Measurements from ENCODE around the gene NAP1L4.
A peak's percentile ranks its signal among the peaks of the same experiment; 100 is the strongest.

The NAP1L4 gene

DNA sequence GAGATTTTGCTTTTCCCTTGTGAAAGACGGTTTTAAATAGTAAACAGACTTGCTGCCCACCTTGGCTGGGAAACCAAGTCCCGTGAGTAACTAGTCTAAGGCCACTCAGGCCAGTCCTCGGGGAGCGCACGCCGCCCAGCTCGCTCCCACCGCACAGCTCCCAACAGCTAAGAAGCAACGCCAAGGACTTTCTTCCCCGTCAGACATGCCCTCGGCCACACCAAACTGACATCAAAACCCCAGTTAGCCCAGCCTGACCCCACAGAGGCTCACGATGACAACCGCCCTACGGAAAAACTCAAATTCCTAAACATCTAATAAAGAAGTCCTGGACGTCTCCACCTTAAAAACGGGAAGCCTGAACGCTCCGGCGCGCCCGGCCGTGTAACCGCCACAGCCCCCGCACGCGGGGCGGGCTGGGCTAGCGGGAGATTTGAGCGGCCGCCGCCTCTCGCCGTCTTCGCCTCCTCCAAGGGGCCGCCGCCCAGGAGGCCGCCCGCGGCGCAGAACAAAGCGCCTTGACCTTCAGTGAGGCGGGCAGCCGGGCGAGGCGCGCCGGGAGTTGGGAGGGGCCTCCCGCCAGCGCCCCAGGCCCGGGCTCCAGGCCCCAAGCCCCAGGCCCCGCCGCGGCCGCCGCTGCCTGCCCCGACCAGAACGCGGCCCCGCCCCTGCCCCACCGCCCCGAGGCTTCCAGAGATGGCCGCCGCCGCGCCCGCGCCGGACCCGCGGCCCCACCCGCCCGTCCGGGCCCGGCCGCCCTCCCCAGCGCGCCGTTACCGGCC, 486 bp downstream of the NAP1L4 start:
- Histone ChIP-seq H3F3A (ENCODE audit: low read depth) (peaks cover 4% of the 10 kb centered on the region; the same call in 1 of the 2 replicates), H3K4me3 (ENCODE audit: low read length, poor library complexity, severe bottlenecking) (peak overlapping the region; percentile 99), H3K36me3 (ENCODE audit: insufficient read depth, low read length) (no peaks in the 10 kb centered on the region), H3K27me3 (ENCODE audit: insufficient read depth, low read length, poor library complexity, severe bottlenecking) (no peaks in the 10 kb centered on the region), H2AFZ (ENCODE audit: low read length) (no peak overlapping the region), H3K9ac (ENCODE audit: low read depth, low read length, poor library complexity, severe bottlenecking) (peak overlapping the region; percentile 98), H3K9me3 (ENCODE audit: insufficient read depth, low read depth, low read length) (no peaks in the 10 kb centered on the region), H3K79me2 (ENCODE audit: insufficient read depth, low read length) (peaks cover 53% of the 10 kb centered on the region), H3K4me1 (ENCODE audit: insufficient read depth, low read length, poor library complexity, severe bottlenecking) (peaks cover 28% of the 10 kb centered on the region), H3K9me2 (replicated peaks; ENCODE audit: low read depth, low read length) (no peaks in the 10 kb centered on the region), H3K4me2 (ENCODE audit: low read depth, low read length, poor library complexity, severe bottlenecking) (peak overlapping the region; percentile 81), H4K20me1 (ENCODE audit: insufficient read depth, low read length, poor library complexity, severe bottlenecking) (peaks cover 50% of the 10 kb centered on the region)
- TF ChIP-seq, protein P1, sequence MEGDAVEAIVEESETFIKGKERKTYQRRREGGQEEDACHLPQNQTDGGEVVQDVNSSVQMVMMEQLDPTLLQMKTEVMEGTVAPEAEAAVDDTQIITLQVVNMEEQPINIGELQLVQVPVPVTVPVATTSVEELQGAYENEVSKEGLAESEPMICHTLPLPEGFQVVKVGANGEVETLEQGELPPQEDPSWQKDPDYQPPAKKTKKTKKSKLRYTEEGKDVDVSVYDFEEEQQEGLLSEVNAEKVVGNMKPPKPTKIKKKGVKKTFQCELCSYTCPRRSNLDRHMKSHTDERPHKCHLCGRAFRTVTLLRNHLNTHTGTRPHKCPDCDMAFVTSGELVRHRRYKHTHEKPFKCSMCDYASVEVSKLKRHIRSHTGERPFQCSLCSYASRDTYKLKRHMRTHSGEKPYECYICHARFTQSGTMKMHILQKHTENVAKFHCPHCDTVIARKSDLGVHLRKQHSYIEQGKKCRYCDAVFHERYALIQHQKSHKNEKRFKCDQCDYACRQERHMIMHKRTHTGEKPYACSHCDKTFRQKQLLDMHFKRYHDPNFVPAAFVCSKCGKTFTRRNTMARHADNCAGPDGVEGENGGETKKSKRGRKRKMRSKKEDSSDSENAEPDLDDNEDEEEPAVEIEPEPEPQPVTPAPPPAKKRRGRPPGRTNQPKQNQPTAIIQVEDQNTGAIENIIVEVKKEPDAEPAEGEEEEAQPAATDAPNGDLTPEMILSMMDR (conservative IDR thresholded peaks at IDR 0.05; ENCODE audit: low read length): no peak
- TF ChIP-seq EZH2phosphoT487 (IDR thresholded peaks at IDR 0.05; ENCODE audit: borderline replicate concordance): no peak

DNA sequence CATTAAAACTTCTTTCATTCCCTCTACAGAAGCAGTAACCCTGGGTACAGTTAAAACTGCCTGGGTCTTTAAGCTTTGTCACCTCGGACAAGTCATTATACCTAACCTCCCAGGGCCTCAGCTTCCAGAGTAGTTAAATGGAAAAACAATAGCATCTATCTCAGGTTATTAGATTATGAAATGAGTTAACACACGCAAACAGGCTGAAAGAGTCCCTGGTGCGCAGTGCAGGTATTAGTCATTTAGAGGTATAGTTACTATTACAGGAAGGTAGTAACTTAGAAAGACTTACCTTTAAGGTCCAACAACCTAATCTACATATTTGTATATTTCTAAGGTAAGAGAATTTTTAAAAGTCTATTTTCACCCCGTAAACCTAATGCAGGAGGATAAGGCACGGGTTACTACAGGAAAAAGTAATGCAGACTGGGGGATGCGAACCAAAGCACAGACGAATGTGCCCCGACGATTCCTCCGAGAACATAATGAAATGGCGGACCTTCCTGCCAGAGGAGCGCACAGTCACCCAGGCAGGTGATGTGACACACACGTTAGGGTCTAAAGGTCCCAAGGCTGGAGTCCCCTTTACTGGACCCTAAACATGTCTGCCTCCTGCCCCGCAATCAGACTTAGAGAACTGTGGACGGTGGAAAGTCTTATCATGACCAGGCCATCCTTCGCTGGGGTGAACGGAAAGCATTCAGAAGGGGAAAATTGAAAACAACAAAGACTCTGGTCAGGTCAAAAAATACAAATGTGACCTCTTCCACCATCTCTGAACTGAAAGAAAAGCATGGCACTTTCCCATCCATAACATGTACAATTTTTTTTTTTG, 1.3 kb downstream of the NAP1L4 start:
- peaks cover 4% of the 10 kb centered on the region; the same call in 1 of the 2 replicates for H3F3A ChIP-seq (ENCODE audit: low read depth)
- peaks cover 28% of the 10 kb centered on the region for H3K4me1 ChIP-seq (ENCODE audit: insufficient read depth, low read length, poor library complexity, severe bottlenecking)
- peaks cover 58% of the 10 kb centered on the region for H4K20me1 ChIP-seq (ENCODE audit: insufficient read depth, low read length, poor library complexity, severe bottlenecking)
- peaks cover 61% of the 10 kb centered on the region for H3K79me2 ChIP-seq (ENCODE audit: insufficient read depth, low read length)
- H3K4me3 ChIP-seq (ENCODE audit: low read length, poor library complexity, severe bottlenecking): peak overlapping the region; percentile 99
- H3K9ac ChIP-seq (ENCODE audit: low read depth, low read length, poor library complexity, severe bottlenecking): peak overlapping the region; percentile 98
- H3K9me3 ChIP-seq (ENCODE audit: insufficient read depth, low read depth, low read length): no peaks in the 10 kb centered on the region
- no peak overlapping the region for H2AFZ ChIP-seq (ENCODE audit: low read length)
- H3K4me2 ChIP-seq (ENCODE audit: low read depth, low read length, poor library complexity, severe bottlenecking): peak overlapping the region; percentile 81
- no peaks in the 10 kb centered on the region for H3K9me2 ChIP-seq (replicated peaks; ENCODE audit: low read depth, low read length)
- H3K36me3 ChIP-seq (ENCODE audit: insufficient read depth, low read length): no peaks in the 10 kb centered on the region
- no peak for TF ChIP-seq EZH2phosphoT487 (IDR thresholded peaks at IDR 0.05; ENCODE audit: borderline replicate concordance)
- TF ChIP-seq, protein P1 (conservative IDR thresholded peaks at IDR 0.05; ENCODE audit: low read length): no peak
- no peaks in the 10 kb centered on the region for H3K27me3 ChIP-seq (ENCODE audit: insufficient read depth, low read length, poor library complexity, severe bottlenecking)

DNA sequence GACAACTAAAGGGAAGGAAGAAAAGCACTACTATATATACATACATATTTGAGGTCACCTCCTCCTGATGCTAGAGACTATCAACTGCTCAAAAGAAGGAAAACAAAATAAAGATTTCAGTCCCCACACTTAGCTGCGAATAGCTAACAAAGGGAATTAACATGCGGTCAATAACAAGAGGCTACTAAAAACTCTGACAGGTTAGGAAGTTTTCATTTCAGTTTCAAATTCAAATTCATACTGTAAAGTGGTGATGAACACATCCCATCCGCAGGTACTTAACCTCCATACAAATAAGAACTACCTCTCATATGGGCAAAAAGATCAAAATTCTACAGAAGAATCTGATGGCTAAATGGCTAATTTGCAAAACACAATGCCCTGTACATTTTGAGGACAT, 2.6 kb downstream of the NAP1L4 start:
- Histone ChIP-seq H3K9ac (ENCODE audit: low read depth, low read length, poor library complexity, severe bottlenecking) (peak overlapping the region; percentile 98), H3K9me2 (replicated peaks; ENCODE audit: low read depth, low read length) (no peaks in the 10 kb centered on the region), H3K9me3 (ENCODE audit: insufficient read depth, low read depth, low read length) (no peaks in the 10 kb centered on the region), H3K4me2 (ENCODE audit: low read depth, low read length, poor library complexity, severe bottlenecking) (peak overlapping the region; percentile 81), H3K36me3 (ENCODE audit: insufficient read depth, low read length) (peaks cover 7% of the 10 kb centered on the region; the same call in 1 of the 2 replicates), H3K4me3 (ENCODE audit: low read length, poor library complexity, severe bottlenecking) (peak overlapping the region; percentile 99), H3K4me1 (ENCODE audit: insufficient read depth, low read length, poor library complexity, severe bottlenecking) (peaks cover 34% of the 10 kb centered on the region), H2AFZ (ENCODE audit: low read length) (no peak overlapping the region), H3K27me3 (ENCODE audit: insufficient read depth, low read length, poor library complexity, severe bottlenecking) (no peaks in the 10 kb centered on the region), H3K79me2 (ENCODE audit: insufficient read depth, low read length) (peaks cover 74% of the 10 kb centered on the region), H3F3A (ENCODE audit: low read depth) (peaks cover 4% of the 10 kb centered on the region; the same call in 1 of the 2 replicates), H4K20me1 (ENCODE audit: insufficient read depth, low read length, poor library complexity, severe bottlenecking) (peaks cover 71% of the 10 kb centered on the region)
- TF ChIP-seq, protein P1 (conservative IDR thresholded peaks at IDR 0.05; ENCODE audit: low read length): no peak
